ENCODE data around the gene RHEB. TPM values are rescaled to one million over a fixed set of nuclear protein-coding genes. Genes with fewer than 3 reads are reported as not detected.

RHEB gene
- total and polyA plus RNA-seq, 2 experiments from 2014 or later, result 101 to 239 TPM

- no peaks in the 10 kb centered on the region for H3K27me3 ChIP-seq (ENCODE audit: insufficient read depth)
- H2AFZ ChIP-seq, result no peak overlapping the region
- H3K4me1 ChIP-seq (ENCODE audit: insufficient read depth), result peaks cover 13% of the 10 kb centered on the region; the same call in 1 of the 2 replicates
- Mint-ChIP-seq H3K36me3 (ENCODE audit: low read depth) (no peaks in the 10 kb centered on the region), H3K4me1 (peaks cover 22% of the 10 kb centered on the region), H3K9me3 (no peaks in the 10 kb centered on the region), H3K4me3 (no peak overlapping the region), H3K27ac (no peak overlapping the region), H3K27me3 (ENCODE audit: insufficient read depth, low read depth, poor library complexity) (no peaks in the 10 kb centered on the region)
- H4K20me1 ChIP-seq (replicated peaks; ENCODE audit: insufficient read depth), result no peaks in the 10 kb centered on the region; the same call in 1 of the 2 replicates
- no peaks in the 10 kb centered on the region for H3F3A ChIP-seq (replicated peaks; ENCODE audit: low read depth)
- H3K4me2 ChIP-seq, result no peak overlapping the region
- no peak for TF ChIP-seq EZH2phosphoT487 (IDR thresholded peaks at IDR 0.05; ENCODE audit: unreplicated experiment)
- TF ChIP-seq STAT1 (IDR thresholded peaks at IDR 0.05; ENCODE audit: unreplicated experiment), result no peak
- no peak for TF ChIP-seq ETS1 (IDR thresholded peaks at IDR 0.05)
- TF ChIP-seq ZNF114 (CRISPR knock-in tag; IDR thresholded peaks at IDR 0.05), result no peak
- TF ChIP-seq CREB1 (CRISPR knock-in tag; IDR thresholded peaks at IDR 0.05; ENCODE audit: low read depth), result no peak
- TF ChIP-seq REST (IDR thresholded peaks at IDR 0.05; ENCODE audit: unreplicated experiment), result no peak
- TF ChIP-seq CTCF (conservative IDR thresholded peaks at IDR 0.05; ENCODE audit: low read depth in 2 of 2), result no peak
- TF ChIP-seq, protein P1, sequence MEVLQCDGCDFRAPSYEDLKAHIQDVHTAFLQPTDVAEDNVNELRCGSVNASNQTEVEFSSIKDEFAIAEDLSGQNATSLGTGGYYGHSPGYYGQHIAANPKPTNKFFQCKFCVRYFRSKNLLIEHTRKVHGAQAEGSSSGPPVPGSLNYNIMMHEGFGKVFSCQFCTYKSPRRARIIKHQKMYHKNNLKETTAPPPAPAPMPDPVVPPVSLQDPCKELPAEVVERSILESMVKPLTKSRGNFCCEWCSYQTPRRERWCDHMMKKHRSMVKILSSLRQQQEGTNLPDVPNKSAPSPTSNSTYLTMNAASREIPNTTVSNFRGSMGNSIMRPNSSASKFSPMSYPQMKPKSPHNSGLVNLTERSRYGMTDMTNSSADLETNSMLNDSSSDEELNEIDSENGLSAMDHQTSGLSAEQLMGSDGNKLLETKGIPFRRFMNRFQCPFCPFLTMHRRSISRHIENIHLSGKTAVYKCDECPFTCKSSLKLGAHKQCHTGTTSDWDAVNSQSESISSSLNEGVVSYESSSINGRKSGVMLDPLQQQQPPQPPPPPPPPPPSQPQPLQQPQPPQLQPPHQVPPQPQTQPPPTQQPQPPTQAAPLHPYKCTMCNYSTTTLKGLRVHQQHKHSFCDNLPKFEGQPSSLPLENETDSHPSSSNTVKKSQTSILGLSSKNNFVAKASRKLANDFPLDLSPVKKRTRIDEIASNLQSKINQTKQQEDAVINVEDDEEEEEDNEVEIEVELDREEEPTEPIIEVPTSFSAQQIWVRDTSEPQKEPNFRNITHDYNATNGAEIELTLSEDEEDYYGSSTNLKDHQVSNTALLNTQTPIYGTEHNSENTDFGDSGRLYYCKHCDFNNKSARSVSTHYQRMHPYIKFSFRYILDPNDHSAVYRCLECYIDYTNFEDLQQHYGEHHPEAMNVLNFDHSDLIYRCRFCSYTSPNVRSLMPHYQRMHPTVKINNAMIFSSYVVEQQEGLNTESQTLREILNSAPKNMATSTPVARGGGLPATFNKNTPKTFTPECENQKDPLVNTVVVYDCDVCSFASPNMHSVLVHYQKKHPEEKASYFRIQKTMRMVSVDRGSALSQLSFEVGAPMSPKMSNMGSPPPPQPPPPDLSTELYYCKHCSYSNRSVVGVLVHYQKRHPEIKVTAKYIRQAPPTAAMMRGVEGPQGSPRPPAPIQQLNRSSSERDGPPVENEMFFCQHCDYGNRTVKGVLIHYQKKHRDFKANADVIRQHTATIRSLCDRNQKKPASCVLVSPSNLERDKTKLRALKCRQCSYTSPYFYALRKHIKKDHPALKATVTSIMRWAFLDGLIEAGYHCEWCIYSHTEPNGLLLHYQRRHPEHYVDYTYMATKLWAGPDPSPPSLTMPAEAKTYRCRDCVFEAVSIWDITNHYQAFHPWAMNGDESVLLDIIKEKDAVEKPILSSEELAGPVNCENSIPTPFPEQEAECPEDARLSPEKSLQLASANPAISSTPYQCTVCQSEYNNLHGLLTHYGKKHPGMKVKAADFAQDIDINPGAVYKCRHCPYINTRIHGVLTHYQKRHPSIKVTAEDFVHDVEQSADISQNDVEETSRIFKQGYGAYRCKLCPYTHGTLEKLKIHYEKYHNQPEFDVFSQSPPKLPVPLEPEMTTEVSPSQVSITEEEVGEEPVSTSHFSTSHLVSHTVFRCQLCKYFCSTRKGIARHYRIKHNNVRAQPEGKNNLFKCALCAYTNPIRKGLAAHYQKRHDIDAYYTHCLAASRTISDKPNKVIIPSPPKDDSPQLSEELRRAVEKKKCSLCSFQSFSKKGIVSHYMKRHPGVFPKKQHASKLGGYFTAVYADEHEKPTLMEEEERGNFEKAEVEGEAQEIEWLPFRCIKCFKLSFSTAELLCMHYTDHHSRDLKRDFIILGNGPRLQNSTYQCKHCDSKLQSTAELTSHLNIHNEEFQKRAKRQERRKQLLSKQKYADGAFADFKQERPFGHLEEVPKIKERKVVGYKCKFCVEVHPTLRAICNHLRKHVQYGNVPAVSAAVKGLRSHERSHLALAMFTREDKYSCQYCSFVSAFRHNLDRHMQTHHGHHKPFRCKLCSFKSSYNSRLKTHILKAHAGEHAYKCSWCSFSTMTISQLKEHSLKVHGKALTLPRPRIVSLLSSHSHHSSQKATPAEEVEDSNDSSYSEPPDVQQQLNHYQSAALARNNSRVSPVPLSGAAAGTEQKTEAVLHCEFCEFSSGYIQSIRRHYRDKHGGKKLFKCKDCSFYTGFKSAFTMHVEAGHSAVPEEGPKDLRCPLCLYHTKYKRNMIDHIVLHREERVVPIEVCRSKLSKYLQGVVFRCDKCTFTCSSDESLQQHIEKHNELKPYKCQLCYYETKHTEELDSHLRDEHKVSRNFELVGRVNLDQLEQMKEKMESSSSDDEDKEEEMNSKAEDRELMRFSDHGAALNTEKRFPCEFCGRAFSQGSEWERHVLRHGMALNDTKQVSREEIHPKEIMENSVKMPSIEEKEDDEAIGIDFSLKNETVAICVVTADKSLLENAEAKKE (CRISPR knock-in tag; IDR thresholded peaks at IDR 0.05), result no peak
- TF ChIP-seq NANOG (IDR thresholded peaks at IDR 0.05; ENCODE audit: borderline replicate concordance), result no peak
- no peak for TF ChIP-seq POLR2AphosphoS5 (IDR thresholded peaks at IDR 0.05; ENCODE audit: low read depth)
- H3K79me2 ChIP-seq (replicated peaks; ENCODE audit: insufficient read depth), result no peaks in the 10 kb centered on the region
- H3K9me2 ChIP-seq (ENCODE audit: insufficient read depth), result no peaks in the 10 kb centered on the region
- ATAC-seq, result no peak
- H3K4me3 ChIP-seq, result no peak overlapping the region
- no peak overlapping the region for H3K27ac ChIP-seq (ENCODE audit: low read depth)
- no peaks in the 10 kb centered on the region for H3K36me3 ChIP-seq (ENCODE audit: insufficient read depth)
- DNase-seq (ENCODE audit: low spot score), result no peak
Observed at GRCh38 chr7:151565541-151565940, 45.8 kb upstream of the RHEB start.

Measured in GM23338 (cell line).